Muscle of leg (tissue), 11 donors: ENCODE data around the gene RPL27A. TPM values are rescaled to one million over a fixed set of nuclear protein-coding genes. Genes with fewer than 3 reads are reported as not detected.

Experiments used
- DNase-seq: peaks from one replicate; pipeline ENCODE4 v3.0.0; 2013
- H3K27ac ChIP-seq: one replicate; pipeline ENCODE4 v1.5.1; 2013; ENCODE audit warnings: mild to moderate bottlenecking, low read length, control low read depth
- H3K27me3 ChIP-seq: one replicate; pipeline ENCODE4 v1.6.1; 2013; ENCODE audit warnings: low read length; ENCODE audit not compliant: control insufficient read depth, insufficient read depth
- H3K36me3 ChIP-seq: one replicate; pipeline ENCODE4 v1.6.1; 2013; ENCODE audit warnings: low read length; ENCODE audit not compliant: control insufficient read depth, insufficient read depth
- H3K4me1 ChIP-seq: one replicate; pipeline ENCODE4 v1.6.1; 2013; ENCODE audit warnings: low read length; ENCODE audit not compliant: control insufficient read depth, insufficient read depth
- H3K4me3 ChIP-seq: one replicate; pipeline ENCODE4 v1.5.1; 2013; ENCODE audit warnings: low read length, control low read depth
- H3K9me3 ChIP-seq: replicated peaks from 2 replicates; pipeline ENCODE4 v1.6.1; 2013; ENCODE audit warnings: low read depth, low read length; ENCODE audit not compliant: control insufficient read depth
- WGBS: methylation state at CpG from one replicate; pipeline ENCODE4 v1.1.5; 2013; ENCODE audit warnings: missing lambda C conversion rate; ENCODE audit not compliant: insufficient coverage; 5-methylcytosine and 5-hydroxymethylcytosine counted together
- polyA plus RNA-seq, 8 donors: library from polyadenylated mRNA; unstranded; fragments of 120-200 nt; gene quantifications; one replicate each; pipeline versions ENCODE4 v1.2.1 to v1.2.3, GENCODE V29; 2013; ENCODE audit warnings: inconsistent platforms in 1 of 8, low replicate concordance in 1 of 8; ENCODE audit not compliant: insufficient read length in 8 of 8, insufficient read depth in 1 of 8
- total RNA-seq: library from RNA; stranded (reverse); fragments of 120-200 nt; gene quantifications from one replicate; pipeline ENCODE4 v1.2.4, GENCODE V29; 2013

RPL27A gene
- total and polyA plus RNA-seq, 9 donors: 2,776 to 4,193 (median 3,566) TPM

- no peak overlapping the region for H3K4me3 ChIP-seq
These were observed 35.5 kb downstream of the RPL27A start for GRCh38 chr11:8717876-8718753.

GRCh38 chr11:8719211-8719649 is 36.6 kb downstream of the RPL27A start:
- Histone ChIP-seq H3K4me3 (no peak overlapping the region), H3K27ac (peak overlapping the region; percentile 92), H3K36me3 (peaks cover 43% of the 10 kb centered on the region), H3K27me3 (no peaks in the 10 kb centered on the region), H3K4me1 (peaks cover 97% of the 10 kb centered on the region), H3K9me3 (no peaks in the 10 kb centered on the region)
- peak; percentile 94 for DNase-seq
- WGBS: no CpG with 5 or more reads among the region's 4 CpGs

More at GRCh38 chr11:8717876-8718753, 35.5 kb downstream of the RPL27A start:
- H3K27me3 ChIP-seq: no peaks in the 10 kb centered on the region
- WGBS: 39% methylated on average over 3 of the region's 11 CpGs
- H3K36me3 ChIP-seq: peaks cover 44% of the 10 kb centered on the region
- H3K27ac ChIP-seq: peak overlapping the region; percentile 92
- DNase-seq: peak; percentile 86
- no peaks in the 10 kb centered on the region for H3K9me3 ChIP-seq
- H3K4me1 ChIP-seq: peaks cover 96% of the 10 kb centered on the region

- peak overlapping the region; percentile 92 for H3K27ac ChIP-seq
These were observed 37.1 kb downstream of the RPL27A start for GRCh38 chr11:8719721-8720120.

GRCh38 chr11:8720352-8720751 is 37.8 kb downstream of the RPL27A start:
- WGBS: 20% methylated on average over 1 of the region's 3 CpGs
- H3K4me3 ChIP-seq: no peak overlapping the region
- no peaks in the 10 kb centered on the region for H3K27me3 ChIP-seq
- peak; percentile 70 for DNase-seq
- H3K4me1 ChIP-seq: peaks cover 89% of the 10 kb centered on the region
- H3K9me3 ChIP-seq: no peaks in the 10 kb centered on the region
- H3K27ac ChIP-seq: peak overlapping the region; percentile 92
- H3K36me3 ChIP-seq: peaks cover 43% of the 10 kb centered on the region

More at GRCh38 chr11:8719721-8720120, 37.1 kb downstream of the RPL27A start:
- DNase-seq: peak; percentile 53
- WGBS: no CpG with 5 or more reads among the region's 3 CpGs
- H3K9me3 ChIP-seq: no peaks in the 10 kb centered on the region
- peaks cover 43% of the 10 kb centered on the region for H3K36me3 ChIP-seq
- no peaks in the 10 kb centered on the region for H3K27me3 ChIP-seq
- H3K4me1 ChIP-seq: peaks cover 94% of the 10 kb centered on the region
- H3K4me3 ChIP-seq: no peak overlapping the region

- no peaks in the 10 kb centered on the region for H3K9me3 ChIP-seq
- WGBS: 0% methylated on average over 1 of the region's 5 CpGs
- peaks cover 82% of the 10 kb centered on the region for H3K4me1 ChIP-seq
- peak overlapping the region; percentile 92 for H3K27ac ChIP-seq
- H3K4me3 ChIP-seq: no peak overlapping the region
- no peaks in the 10 kb centered on the region for H3K27me3 ChIP-seq
- DNase-seq: peak; percentile 89
- peaks cover 44% of the 10 kb centered on the region for H3K36me3 ChIP-seq
These were observed 38.4 kb downstream of the RPL27A start for GRCh38 chr11:8720868-8721608.

GRCh38 chr11:8721609-8722500 is 39.3 kb downstream of the RPL27A start:
- H3K4me3 ChIP-seq: no peak overlapping the region
- 7% methylated on average over 5 of the region's 13 CpGs for WGBS
- no peaks in the 10 kb centered on the region for H3K9me3 ChIP-seq
- DNase-seq: peak; percentile 89
- H3K27me3 ChIP-seq: no peaks in the 10 kb centered on the region
- H3K27ac ChIP-seq: peak overlapping the region; percentile 92
- H3K4me1 ChIP-seq: peaks cover 74% of the 10 kb centered on the region
- H3K36me3 ChIP-seq: peaks cover 43% of the 10 kb centered on the region

- Histone ChIP-seq H3K4me1 (peaks cover 70% of the 10 kb centered on the region), H3K4me3 (no peak overlapping the region), H3K36me3 (peaks cover 34% of the 10 kb centered on the region), H3K27ac (peak overlapping the region; percentile 92), H3K9me3 (no peaks in the 10 kb centered on the region), H3K27me3 (no peaks in the 10 kb centered on the region)
- 64% methylated on average over 1 of the region's 3 CpGs for WGBS
- no peak for DNase-seq
These were observed 40.2 kb downstream of the RPL27A start for GRCh38 chr11:8722809-8723208.

- Histone ChIP-seq H3K9me3 (no peaks in the 10 kb centered on the region), H3K27ac (peak overlapping the region; percentile 92), H3K27me3 (no peaks in the 10 kb centered on the region), H3K4me1 (peaks cover 71% of the 10 kb centered on the region), H3K4me3 (no peak overlapping the region), H3K36me3 (peaks cover 39% of the 10 kb centered on the region)
- no peak for DNase-seq
- WGBS: 90% methylated on average over 4 of the region's 7 CpGs
These were observed 41.1 kb downstream of the RPL27A start for GRCh38 chr11:8723711-8724110.

GRCh38 chr11:8724682-8725081 is 42.1 kb downstream of the RPL27A start:
- peaks cover 64% of the 10 kb centered on the region for H3K4me1 ChIP-seq
- no peaks in the 10 kb centered on the region for H3K9me3 ChIP-seq
- no peak overlapping the region for H3K4me3 ChIP-seq
- H3K36me3 ChIP-seq: peaks cover 47% of the 10 kb centered on the region
- WGBS: 74% methylated on average over 4 of the region's 7 CpGs
- no peak for DNase-seq
- H3K27me3 ChIP-seq: no peaks in the 10 kb centered on the region
- H3K27ac ChIP-seq: no peak overlapping the region
